G401 (cell line): ENCODE measurements around the gene PLEKHA8. TPM values are rescaled to one million over a fixed set of nuclear protein-coding genes. Genes with fewer than 3 reads are reported as not detected.

Experiments
- DNase-seq: peaks from one replicate; pipeline ENCODE4 v3.0.0-alpha.2; 2015; ENCODE audit warnings: low spot score
- in situ Hi-C: cut with HindIII; loops from 2 replicates; pipeline ENCODE4 v1.10.0; 2016; ENCODE audit warnings: low sequenced_read_pairs, mixed read lengths
- total RNA-seq: library from RNA; depleted of rRNA; stranded (reverse); fragments of >200 nt; shearing (Covaris generic); gene quantifications from 2 replicates; pipeline ENCODE4 v1.2.3, GENCODE V29; 2014; rRNA removed

PLEKHA8 gene, protein sequence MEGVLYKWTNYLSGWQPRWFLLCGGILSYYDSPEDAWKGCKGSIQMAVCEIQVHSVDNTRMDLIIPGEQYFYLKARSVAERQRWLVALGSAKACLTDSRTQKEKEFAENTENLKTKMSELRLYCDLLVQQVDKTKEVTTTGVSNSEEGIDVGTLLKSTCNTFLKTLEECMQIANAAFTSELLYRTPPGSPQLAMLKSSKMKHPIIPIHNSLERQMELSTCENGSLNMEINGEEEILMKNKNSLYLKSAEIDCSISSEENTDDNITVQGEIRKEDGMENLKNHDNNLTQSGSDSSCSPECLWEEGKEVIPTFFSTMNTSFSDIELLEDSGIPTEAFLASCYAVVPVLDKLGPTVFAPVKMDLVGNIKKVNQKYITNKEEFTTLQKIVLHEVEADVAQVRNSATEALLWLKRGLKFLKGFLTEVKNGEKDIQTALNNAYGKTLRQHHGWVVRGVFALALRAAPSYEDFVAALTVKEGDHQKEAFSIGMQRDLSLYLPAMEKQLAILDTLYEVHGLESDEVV
- total RNA-seq: 13.7 and 21.5 TPM in 2 replicates

DNA sequence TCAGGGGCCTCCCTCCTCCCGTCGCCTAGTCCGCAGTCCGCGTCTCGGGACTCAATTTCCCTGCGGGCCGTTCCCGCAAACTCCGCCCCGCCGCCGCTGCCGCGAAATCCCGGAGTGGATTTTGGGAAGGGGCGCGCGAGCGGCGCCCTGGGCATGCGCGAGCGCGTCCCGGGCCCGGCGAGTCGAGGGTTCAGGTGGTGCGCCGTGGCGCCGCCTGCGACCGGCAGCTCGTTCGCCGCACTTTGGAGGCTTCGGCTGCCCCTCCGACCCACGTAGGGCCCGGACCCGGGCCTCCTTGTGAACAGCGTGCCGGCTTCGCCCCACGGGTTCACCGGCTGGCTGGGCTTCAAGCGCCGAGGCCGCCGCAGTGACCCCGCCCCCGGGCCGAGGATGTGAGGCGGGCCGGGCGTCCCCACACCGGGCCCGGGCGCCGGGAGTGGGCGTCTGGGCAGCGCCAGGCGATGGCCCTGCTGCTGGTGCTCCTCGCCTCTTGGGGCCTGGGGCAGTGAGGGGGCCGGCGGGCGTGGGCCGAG, at the start of gene PLEKHA8:
Gene PLEKHA8 (plus strand): TSS at position 197 of the 533 bp plus-strand sequence. CDS start 351 bp downstream, outside the sequence.
- DNase-seq: peak; percentile 88

DNA sequence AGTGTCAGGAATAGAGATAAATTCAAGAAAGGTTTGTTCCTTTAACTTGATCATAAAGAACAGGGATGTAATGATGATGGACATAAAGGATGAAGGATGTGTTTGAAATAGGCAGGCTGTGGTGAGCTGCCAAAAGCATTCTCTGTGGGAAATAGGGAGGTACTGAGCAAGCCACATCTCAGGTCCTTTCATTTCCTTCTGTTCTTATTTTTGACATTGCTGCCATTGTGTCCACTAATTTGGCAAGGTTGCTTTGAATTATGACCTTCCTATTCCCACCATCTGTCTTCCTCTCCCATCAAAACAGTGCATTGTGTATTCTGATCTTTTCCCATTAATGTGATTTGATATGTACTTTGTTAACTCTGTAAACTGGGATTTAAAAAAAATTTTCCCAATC, 48.1 kb upstream of the PLEKHA8 start:
- in situ Hi-C loops: no loop called here
- DNase-seq: peak; percentile 97

More for the DNA sequence above, at the start of gene PLEKHA8:
- in situ Hi-C loops: no loop called here

DNA sequence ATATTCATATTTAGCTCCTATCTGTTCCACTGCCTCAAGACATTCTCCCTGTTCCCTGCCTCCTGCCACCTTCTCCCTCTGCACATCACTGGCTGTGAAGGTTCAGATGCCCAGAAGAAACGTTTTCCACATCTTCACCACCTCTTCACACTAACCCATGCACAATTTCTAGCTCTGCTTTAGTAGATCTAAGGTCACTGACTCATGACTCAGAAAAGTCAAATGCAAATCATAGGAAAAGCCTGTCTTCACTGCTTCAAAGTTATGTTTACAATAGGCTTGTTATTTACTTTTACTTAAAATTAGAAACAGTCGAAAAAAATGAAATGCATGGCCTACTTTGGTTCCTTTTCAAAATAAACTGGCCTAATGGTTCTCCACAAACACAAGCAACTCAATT, 41.1 kb upstream of the PLEKHA8 start:
- peak; percentile 48 for DNase-seq
- in situ Hi-C loops: no loop called here

DNA sequence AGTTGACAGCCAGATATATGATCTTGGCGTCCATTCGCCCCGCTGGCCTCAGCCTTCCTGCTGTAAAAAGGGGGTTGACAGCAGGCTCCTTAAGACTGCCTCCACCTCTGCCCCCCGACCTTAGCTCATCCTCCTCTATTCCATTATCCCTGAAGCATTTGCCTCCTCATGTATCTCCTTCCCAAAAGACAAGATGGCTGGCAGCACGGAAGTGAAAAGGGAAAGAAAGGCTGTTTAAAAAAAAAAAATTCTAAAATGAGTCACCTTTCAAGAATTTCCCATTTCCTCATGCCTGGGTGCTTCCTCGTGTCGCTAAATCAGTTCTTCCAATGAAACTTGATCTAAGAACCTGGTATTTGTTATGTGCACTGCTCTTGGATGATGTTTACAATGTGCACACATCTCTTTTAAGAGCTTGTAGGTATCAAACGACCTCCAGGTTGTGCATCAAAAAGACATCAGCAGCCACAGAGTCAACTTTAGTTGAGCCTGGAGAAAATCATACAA, 40.3 kb upstream of the PLEKHA8 start:
- in situ Hi-C loops: no loop called here
- peak; percentile 67 for DNase-seq

DNA sequence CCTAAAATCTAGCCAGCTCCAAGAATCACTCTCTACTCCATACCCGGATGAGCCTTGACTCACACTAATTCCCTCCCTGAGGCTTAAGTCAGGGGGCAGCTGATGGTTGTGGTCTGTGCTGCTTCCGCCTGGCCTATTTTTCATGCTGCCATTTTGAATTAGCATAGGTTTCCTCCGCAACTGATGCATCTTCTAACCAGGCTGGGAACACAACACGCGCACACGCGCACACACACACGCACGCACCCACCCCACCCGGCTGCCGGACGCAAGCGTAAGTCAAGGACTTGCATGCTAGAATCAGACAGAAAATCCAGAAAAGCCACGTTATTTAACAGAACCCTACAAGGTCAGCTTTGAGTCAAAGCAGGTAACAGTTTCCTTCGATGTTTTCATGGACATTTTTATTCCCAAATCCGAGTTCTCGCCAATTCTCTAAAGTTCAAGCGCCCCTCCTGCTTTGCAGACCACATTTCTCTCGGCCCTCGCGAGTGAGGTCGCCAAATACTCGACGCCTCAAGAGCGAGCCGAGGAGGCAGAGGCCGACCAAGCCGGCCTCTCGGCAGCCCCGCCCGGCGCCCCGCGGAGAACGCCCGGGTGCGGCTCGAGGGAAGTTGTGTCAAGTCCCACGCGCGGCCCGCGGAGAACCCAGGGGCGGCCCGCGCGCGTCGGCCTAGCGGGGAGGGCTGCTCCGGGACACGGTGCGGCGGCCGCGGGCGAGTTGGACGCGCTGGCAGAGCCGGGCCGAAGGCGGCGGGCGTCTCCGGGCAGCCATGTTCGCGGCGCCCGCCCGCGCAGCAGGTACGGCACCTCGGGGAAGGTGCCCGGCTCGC, 39.6 kb upstream of the PLEKHA8 start:
- peak; percentile 83 for DNase-seq
- in situ Hi-C loops: no loop called here

DNA sequence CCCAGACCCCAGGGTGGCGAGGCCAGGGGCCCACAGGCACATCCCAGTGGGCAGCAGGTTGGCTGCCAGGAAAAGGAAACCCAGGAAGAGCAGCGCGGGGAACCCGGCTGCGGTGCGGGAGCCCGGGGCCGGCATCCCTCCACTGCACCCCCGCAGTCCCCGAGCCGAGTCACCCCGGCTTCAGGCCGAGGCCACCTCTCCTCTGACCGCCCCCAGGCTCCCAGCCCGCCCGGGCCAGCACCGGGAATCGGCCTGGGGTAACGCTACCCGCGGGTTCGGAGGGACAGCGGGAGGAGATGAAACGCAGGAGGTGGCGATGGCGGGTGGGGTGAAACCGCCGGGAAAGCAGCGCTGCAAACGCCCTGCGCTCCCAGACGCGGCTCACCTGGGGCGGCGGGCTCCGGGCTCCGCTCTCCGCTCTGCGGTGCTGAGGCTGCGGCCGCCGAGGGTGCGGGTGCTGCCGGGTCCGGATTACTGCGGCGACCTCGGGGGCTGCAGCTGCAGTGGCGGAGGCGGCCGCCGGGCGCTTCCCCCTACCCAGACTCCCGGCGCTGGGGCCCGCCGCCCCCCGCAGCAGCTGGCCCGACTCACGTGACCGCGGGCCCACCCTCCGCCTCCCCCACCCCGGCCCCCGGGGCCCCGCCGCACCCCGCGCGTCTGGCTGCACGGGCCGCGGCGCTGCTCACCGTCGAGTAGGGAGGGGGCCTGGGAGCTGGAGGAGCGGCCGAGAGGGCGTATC, 38.8 kb upstream of the PLEKHA8 start, which contains the start of gene SCRN1:
Gene SCRN1 (minus strand): TSS at position 545 of the 739 bp plus-strand sequence. CDS start 20,734 bp downstream, outside the sequence.
- in situ Hi-C loops: no loop called here
- peak; percentile 40 for DNase-seq

DNA sequence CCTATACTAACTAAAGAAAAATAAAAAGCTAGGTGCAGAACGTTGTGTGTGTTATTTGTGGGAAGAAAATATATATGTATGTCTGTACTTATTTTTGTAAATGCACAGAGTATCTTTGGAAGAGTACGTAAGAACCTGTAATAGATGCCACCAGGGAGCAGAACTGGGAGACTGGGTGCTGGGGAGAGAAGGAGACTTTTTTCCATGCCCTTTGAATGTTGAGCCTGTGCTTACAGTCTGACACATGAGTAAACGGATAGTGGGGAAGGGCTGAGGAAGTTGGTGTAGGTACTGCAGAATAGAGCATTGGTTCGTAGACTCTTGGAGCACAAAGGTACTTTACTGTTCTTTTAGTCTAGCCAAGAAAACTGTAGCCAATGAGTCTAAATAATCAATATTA, 37.3 kb upstream of the PLEKHA8 start:
- peak; percentile 54 for DNase-seq
- in situ Hi-C loops: no loop called here

DNA sequence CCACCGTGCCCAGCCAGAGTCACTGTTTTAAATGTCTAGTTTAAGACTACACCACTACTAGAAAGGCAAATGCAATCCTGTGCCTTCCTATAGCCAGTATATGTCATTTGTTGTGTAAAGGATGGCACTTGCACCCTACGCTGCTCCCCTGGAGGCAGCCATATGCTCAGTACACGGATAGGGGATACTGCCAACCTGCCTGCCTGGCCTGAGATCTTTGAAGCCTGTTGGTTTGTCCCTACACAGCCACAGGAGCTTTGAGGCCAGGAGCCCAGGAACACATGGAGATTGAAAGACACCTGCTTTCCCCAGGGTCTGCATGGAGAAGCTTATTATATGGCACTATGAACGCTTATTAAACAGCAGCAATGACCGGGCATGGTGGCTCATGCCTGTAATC, 36.3 kb upstream of the PLEKHA8 start:
- in situ Hi-C loops: no loop called here
- peak; percentile 79 for DNase-seq

DNA sequence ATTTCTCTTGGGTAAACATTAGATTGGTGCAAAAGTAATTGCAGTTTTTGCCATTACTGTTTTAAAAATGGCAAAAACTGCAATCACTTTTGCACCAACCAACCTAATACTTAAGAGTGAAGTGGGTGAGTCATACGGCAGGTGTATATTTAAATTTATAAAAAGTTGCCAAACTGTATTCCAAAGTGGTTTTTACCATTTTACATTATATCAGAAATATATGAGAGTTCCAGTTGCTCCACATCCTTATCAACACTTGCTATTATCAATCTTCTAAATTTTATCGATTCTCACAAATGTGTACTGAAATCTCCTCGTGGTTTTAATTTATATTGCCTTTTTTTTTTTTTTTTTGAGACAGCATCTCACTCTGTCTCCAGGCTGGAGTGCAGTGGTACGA, 35.1 kb upstream of the PLEKHA8 start:
- no peak for DNase-seq
- in situ Hi-C loops: no loop called here

DNA sequence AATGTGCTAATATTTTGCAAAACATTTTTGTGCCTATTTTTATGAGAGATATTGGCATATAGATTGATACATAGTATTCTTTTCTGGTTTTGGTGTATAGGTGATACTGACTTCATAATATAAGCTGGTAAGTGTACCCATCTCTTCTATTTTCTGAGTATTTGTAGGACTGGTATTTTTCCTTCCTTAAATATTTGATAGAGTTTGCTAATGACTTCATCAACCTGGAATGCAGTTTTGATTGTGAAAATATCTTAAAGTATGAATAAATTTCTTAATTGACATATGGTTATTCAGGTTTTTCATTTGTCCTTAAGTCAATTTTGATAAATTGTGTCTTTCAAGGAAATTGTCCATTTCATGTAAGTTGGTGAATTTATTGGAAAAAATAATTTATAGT, 32.6 kb upstream of the PLEKHA8 start:
- in situ Hi-C loops: no loop called here
- DNase-seq: no peak

DNA sequence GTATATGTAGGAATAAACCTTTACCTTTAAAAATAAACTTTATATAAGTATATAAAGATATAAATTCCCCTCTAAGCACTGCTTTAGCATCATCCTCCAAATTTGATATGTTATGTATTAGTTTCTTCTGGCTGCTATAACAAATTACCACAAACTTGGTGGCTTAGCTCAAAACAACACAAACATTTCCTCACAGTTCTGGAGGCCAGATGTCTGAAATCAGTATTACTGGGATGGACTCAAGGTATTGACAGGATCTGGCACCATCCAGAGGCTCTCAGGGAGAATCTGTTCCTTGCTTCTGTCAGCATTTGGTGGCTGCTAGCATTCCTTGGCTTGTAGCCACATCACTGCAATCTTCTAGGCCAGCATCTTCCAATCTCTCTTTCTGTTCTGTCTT, 31.9 kb upstream of the PLEKHA8 start:
- DNase-seq: no peak
- in situ Hi-C loops: no loop called here

DNA sequence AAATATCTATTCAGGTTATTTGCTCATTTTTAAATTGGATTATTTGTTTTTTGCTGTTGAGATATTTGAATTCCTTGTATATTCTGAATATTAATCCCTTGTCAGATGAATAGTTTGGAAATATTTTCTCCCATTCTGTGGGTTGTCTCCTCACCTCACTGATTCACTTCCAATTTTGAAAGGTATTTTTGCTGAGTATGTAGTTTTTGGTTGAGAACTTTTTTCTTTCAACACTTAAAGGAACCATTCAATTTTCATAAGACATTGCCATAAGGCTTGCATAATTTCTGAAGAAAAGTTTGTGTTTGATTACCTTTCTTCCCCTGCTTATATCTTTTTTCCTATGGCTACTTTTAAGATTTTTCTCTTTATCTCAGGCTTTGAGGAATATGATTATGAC, 29.7 kb upstream of the PLEKHA8 start:
- in situ Hi-C loops: no loop called here
- DNase-seq: no peak

DNA sequence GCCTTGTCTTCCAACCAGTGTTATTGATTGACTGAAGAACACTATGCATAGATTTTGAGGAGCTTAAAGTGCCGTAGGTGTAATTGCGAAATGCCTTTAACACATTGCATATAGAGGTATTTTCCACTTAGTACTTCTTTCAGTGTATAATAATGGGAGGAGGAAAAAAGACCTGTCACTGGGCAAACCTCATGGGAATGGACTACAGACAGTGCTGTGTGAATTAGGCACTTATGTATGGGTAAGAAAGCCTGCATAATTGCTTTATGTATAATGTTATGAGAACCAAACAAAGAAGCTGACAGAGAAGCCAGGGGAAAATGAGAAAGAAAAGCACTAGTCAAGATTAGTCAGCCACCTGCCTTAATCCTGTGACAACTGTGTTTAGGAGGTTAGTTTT, 26.2 kb upstream of the PLEKHA8 start:
- DNase-seq: no peak
- in situ Hi-C loops: no loop called here

DNA sequence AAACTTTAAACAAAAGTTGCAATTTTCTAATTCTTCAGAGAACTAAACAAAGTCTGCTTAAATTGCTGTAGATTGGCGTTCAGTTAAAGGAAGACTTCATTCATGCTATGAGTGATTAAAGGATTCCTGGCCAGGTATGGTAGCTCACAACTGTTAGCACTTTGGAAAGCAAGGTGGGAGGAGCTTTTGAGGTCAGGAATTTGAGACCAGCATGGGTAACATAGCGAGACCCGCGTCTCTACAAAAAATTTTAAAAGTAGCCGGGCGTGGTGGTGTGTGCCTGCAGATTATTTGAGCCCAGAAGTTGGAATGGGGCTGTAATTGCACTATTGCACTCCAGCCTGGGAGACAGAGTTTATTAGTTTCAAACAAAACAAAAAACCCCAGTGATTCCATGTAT, 25.1 kb upstream of the PLEKHA8 start:
- DNase-seq: no peak
- in situ Hi-C loops: no loop called here

DNA sequence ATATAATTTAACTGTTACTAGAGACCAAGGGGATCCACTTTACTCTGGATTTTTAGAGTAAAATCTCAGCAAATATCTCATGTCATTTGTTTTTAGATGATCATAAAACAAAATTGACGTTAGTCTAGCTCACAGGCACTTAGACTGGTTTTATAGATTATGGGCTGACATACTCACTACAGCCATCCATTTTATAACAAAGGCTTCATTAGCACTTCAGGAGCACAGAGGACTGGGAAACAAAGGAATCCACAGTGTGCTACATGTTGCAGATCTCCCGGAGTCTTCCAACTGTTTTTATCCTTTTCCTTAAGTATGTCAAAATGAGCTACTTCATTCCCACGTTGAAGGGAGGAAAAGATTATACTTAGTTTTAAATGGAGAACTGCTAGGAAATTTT, 22.7 kb upstream of the PLEKHA8 start:
- in situ Hi-C loops: no loop called here
- no peak for DNase-seq

DNA sequence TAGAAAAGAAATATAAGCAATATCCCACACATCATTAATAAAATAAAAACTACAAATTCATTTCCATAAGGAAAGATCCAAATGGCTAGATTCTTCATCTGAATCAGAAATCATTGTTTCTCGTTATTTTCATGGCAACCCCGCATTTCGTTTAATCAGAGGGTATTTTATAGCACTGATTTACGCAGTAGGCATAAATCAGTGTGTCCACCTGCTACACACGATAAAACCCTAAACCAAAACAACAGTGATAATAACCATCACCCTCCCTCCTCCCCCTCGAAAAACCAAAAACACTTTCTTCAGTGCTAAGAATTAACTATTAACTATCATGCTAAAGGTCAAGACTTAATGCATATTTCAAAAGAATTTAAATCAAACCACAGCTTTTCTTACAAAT, 18.2 kb upstream of the PLEKHA8 start:
- in situ Hi-C loops: no loop called here
- no peak for DNase-seq

DNA sequence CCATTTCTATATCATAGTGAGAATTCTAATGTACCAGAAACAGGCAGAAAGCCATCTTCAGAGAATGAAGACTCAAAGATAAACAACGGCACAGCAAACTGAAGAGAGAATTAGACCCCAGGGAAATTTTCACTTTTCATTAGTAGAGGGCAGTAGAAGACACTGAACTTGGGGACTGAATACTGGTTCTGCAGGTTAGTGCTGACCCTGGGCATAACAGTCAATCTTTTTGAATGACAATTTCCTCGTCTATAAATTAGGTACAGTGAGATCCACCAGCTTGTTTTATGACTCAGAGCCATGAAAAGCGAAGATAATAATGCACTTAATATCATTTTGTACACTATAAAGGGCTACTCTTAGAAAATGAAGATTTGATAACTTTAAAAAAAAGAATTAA, 15.5 kb upstream of the PLEKHA8 start:
- no peak for DNase-seq
- in situ Hi-C loops: no loop called here

DNA sequence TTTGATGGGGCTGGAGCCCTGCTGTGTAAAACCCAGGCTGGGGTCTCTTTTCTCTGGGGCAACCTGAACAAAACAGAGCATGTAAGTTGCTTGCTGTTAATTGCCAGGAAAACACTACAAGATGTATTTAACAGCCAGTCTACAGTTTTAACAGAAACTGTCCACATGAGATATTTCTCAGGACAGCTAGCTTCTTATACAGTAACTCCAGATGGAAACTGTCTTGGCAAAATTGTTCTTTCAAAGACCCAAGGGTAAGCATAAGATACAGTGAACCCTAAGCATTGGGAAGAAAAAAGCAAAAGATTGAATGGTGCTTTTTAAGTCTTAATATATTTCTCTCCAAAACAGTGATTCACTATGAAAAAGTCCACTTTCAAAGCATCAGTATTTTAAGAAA, 9.8 kb upstream of the PLEKHA8 start:
- no peak for DNase-seq

DNA sequence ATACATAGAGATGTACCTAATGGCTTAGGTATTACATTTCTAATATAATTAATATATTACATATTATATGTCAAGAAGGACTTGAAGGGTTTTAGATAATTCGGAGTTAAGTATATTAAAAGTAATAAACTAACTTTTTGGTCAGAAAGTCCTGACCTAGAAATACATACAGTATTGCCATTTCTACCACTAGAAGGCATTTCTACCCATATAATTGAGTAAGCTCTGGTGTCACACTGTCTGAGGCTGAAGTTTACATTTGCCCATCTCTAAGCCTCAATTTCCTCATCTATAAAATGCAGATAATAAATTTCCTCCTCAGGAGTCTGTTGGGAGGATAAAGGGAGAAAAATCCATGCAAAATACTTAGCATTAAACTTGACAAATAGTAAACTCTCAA, 8.8 kb upstream of the PLEKHA8 start:
- in situ Hi-C loops: no loop called here
- DNase-seq: no peak

More for the DNA sequence above, 9.8 kb upstream of the PLEKHA8 start:
- in situ Hi-C loops: no loop called here
